ENCODE data around the gene FGF1.

DNA sequence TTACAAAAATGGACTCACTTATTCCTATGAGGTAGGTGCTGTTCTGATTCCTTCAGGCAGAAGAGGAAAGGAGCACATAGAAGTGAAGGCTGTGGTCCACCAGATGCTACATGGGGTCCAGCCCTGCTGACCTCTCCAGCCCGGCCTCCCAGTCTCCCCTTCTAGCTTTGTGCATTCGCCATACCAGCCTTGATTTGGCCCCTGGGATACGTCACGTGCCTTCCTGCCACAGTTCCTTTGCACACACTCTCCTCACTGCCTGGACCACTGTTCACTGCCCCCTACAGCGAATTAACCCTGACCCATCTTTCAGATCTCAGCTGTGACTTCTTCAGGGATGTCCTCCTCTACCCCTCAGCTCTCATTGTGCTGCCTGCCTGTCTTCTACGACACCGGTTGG is 32.6 kb downstream of the FGF1 start:
- TF ChIP-seq, protein P1, sequence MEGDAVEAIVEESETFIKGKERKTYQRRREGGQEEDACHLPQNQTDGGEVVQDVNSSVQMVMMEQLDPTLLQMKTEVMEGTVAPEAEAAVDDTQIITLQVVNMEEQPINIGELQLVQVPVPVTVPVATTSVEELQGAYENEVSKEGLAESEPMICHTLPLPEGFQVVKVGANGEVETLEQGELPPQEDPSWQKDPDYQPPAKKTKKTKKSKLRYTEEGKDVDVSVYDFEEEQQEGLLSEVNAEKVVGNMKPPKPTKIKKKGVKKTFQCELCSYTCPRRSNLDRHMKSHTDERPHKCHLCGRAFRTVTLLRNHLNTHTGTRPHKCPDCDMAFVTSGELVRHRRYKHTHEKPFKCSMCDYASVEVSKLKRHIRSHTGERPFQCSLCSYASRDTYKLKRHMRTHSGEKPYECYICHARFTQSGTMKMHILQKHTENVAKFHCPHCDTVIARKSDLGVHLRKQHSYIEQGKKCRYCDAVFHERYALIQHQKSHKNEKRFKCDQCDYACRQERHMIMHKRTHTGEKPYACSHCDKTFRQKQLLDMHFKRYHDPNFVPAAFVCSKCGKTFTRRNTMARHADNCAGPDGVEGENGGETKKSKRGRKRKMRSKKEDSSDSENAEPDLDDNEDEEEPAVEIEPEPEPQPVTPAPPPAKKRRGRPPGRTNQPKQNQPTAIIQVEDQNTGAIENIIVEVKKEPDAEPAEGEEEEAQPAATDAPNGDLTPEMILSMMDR (IDR thresholded peaks at IDR 0.05; ENCODE audit: low read depth, low read length), result no peak
- TF ChIP-seq EZH2phosphoT487 (IDR thresholded peaks at IDR 0.05; ENCODE audit: low read depth), result no peak

Measured in OCI-LY3 (cell line).